Measurements from ENCODE around the gene NOXO1. TPM values are rescaled to one million over a fixed set of nuclear protein-coding genes. Genes with fewer than 3 reads are reported as not detected.

NOXO1 gene
- total RNA-seq (2011; cell fraction: chromatin; rRNA removed; ENCODE audit: low replicate concordance), result 0.67 TPM in 1 of 2 replicates, not detected in the other
- 0.66 TPM in 1 of 2 replicates, not detected in the other for total RNA-seq (2011; cell fraction: nucleolus; rRNA removed)
- not detected in 2 replicates for total RNA-seq (2011; cell fraction: nucleoplasm; rRNA removed)
- total RNA-seq (2014; rRNA removed) (not detected in 2 replicates), total RNA-seq (2014; rRNA removed; fragmentation: Illumina TruSeq; extraction: Trizol) (not detected in 2 replicates), total RNA-seq (2015; rRNA removed; fragmentation: Illumina TruSeq; extraction: Trizol) (not detected in 2 replicates), total RNA-seq (2021) (not detected in 2 replicates), polyA plus RNA-seq (2011; rRNA removed) (not detected in 2 replicates), polyA plus RNA-seq (2014; fragmentation: Illumina TruSeq; extraction: Trizol) (not detected in 2 replicates), polyA plus RNA-seq (2014; fragmentation: Nextera tagmentation; extraction: Ambion mirVana) (not detected), polyA plus RNA-seq (2014; rRNA removed) (not detected in 2 replicates), polyA minus RNA-seq (2011; rRNA and poly(A)+ RNA removed) (not detected in 2 replicates), Bru-seq, nascent RNA (not detected), BruChase-seq, experiment 1, labeled RNA remaining after a 2-hour chase (not detected), BruChase-seq, experiment 2, labeled RNA remaining after a 6-hour chase (not detected)
- not detected in 2 replicates for polyA plus RNA-seq (2011; cell fraction: cytosol; rRNA removed)
- polyA plus RNA-seq (2011; cell fraction: nucleus; rRNA removed), result 0.62 and 0.75 TPM in 2 replicates
- polyA plus RNA-seq (2012), result not detected in 2 replicates
- not detected in 2 replicates for polyA minus RNA-seq (2011; cell fraction: cytosol; rRNA and poly(A)+ RNA removed)
- 0.33 TPM in 1 of 2 replicates, not detected in the other for polyA minus RNA-seq (2011; cell fraction: nucleus; rRNA and poly(A)+ RNA removed)
- long read RNA-seq, experiment 1, partial matches to known transcripts, result 0 of 1 reads
- long read RNA-seq, experiment 1, other reads (novel, unspliced or antisense), result 1 of 1 reads
- long read RNA-seq, experiment 2, result 0 reads
- long read RNA-seq, experiment 3, result 0 reads

DNA sequence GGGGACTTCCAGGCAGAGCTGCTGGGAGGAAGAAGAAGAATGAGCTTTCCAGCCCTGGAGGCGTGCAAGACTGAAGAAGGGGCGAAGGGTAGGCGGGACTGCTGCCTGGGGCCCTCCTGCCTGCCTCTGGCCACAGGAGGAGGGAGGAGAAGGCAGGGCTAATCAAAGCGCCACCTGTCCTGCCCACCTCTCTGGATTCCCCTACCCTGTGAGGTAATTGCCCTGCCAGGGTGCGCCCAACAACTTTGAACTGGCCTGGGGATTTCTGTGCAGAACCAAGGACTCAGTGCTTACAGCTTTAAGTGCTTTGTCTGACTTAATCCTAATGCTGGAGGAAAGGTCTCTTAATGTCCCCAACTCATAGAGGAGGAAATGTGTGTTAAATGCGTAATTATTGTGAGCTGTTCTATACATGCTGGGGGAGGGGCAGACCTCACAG is at the start of gene NOXO1:
Gene NOXO1 (minus strand): TSS at position 72 of the 439 bp plus-strand sequence. CDS start 290 bp downstream, outside the sequence.
- intact Hi-C loops (cut with micrococcal nuclease), result no loop called here
- Histone ChIP-seq H4K20me1 (replicated peaks; ENCODE audit: control insufficient read depth, insufficient read depth, low read length) (no peaks in the 10 kb centered on the region), H3K4me1 (replicated peaks in 1 of 2; ENCODE audit: control insufficient read depth in 2 of 2, insufficient read depth in 2 of 2, low read length in 2 of 2) (peaks cover 6 to 84% of the 10 kb centered on the region in 2 experiments; a peak in 4 of 5 replicates), H2AFZ (ENCODE audit: low read depth, low read length) (no peak within 1 kb of the TSS), H3K79me2 (ENCODE audit: control insufficient read depth, insufficient read depth, low read length) (peaks cover 16% of the 10 kb centered on the region), H3K27ac (ENCODE audit: extremely low read depth, low read depth, low read length) (no peak within 1 kb of the TSS), H3K27me3 (ENCODE audit: control insufficient read depth in 2 of 2, insufficient read depth in 2 of 2, low read length in 2 of 2) (no peaks in the 10 kb centered on the region), H3K9me1 (ENCODE audit: control insufficient read depth, insufficient read depth, low read length) (no peaks in the 10 kb centered on the region), H3K4me3 (no peak within 1 kb of the TSS), H3K9me3 (replicated peaks; ENCODE audit: control insufficient read depth, insufficient read depth, low read depth, low read length) (no peaks in the 10 kb centered on the region), H3K9ac (ENCODE audit: insufficient read depth in 1 of 2, low read depth in 2 of 2, low read length in 2 of 2) (peak within 1 kb of the TSS in 1 of 2 experiments; percentile 70; a peak in 2 of 4 replicates), H3K4me2 (ENCODE audit: insufficient read depth, low read length) (no peak within 1 kb of the TSS), H3K36me3 (ENCODE audit: control insufficient read depth, insufficient read depth, low read length) (peaks cover 44% of the 10 kb centered on the region; the same call in 2 of the 3 replicates)
- ChIA-PET POLR2A (interaction anchor here (0.6 to 10.2 kb wide), 5 partner anchors 10 to 252 kb away, joined by 3 to 103 read pairs (median 4); partner anchors contain the start of genes RNF151, RPS2, TBL3 and TRAF7), CTCF (ENCODE audit: low intra/inter-chr PET ratio) (no interaction called here)
- TF ChIP-seq POLR2H (tag; IDR thresholded peaks at IDR 0.05; ENCODE audit: low read depth) (no peak), POLR2AphosphoS2 (IDR thresholded peaks at IDR 0.05; ENCODE audit: low read length) (peak; percentile 69; the same call in 1 of the 2 replicates)
- BruUV-seq (replicated peaks), result no TSS peak
- ATAC-seq (no peak), FAIRE-seq (no peak), DNase-seq (ENCODE audit: extremely low read depth in 1 of 4, low spot score in 3 of 4) (no peak)
- WGBS (ENCODE audit: insufficient coverage, low coverage, missing lambda C conversion rate), result 45% methylated on average over 6 of the region's 6 CpGs
- in situ Hi-C loops (cut with MboI), result no loop called here

Data from K562 (cell line).